GM12891 (cell line): ENCODE data around the gene SAE1.
A peak's percentile ranks its signal among the peaks of the same experiment; 100 is the strongest.
"Not testable (repeated sequence)": the region's sequence is repeated elsewhere in the genome, so short reads cannot be mapped to it uniquely, and the experiment has no call there.

ENCODE experiments used
- DNase-seq: peaks from one replicate; pipeline ENCODE4 v3.0.0; 2011; ENCODE audit warnings: low spot score; ENCODE audit not compliant: insufficient read length
- FAIRE-seq: peaks from 2 replicates; lab custom pipeline; 2011; peaks lifted over from hg19 to GRCh38; lab: Jason Lieb, UNC
- PAX5 ChIP-seq: IDR thresholded peaks from 2 replicates; pipeline ENCODE4 v1.6.1; 2011; ENCODE audit warnings: low read length, moderate library complexity, mild to moderate bottlenecking; ENCODE audit not compliant: insufficient read depth, severe bottlenecking
- POLR2A ChIP-seq: IDR thresholded peaks from 2 replicates; pipeline ENCODE4 v1.6.1; 2011; ENCODE audit warnings: low read depth, low read length, control low read depth
- POLR2AphosphoS5 ChIP-seq: IDR thresholded peaks from 2 replicates; pipeline ENCODE4 v1.6.1; 2011; ENCODE audit warnings: low read depth, low read length, control low read depth
- POU2F2 ChIP-seq: IDR thresholded peaks from 2 replicates; pipeline ENCODE4 v1.6.1; 2011; ENCODE audit warnings: low read depth, mild to moderate bottlenecking, control low read depth, low read length, moderate library complexity
- SPI1 ChIP-seq: IDR thresholded peaks from 2 replicates; pipeline ENCODE4 v1.6.1; 2011; ENCODE audit warnings: low read depth, low read length, control low read depth
- TAF1 ChIP-seq: IDR thresholded peaks from 2 replicates; pipeline ENCODE4 v1.6.1; 2011; ENCODE audit warnings: low read depth, low read length, control low read depth

The SAE1 gene

GRCh38 chr19:47123406-47123805 lies 7.2 kb upstream of the SAE1 start:
- no peak for FAIRE-seq
- no peak for DNase-seq
- TF ChIP-seq POU2F2 (no peak), TAF1 (no peak), POLR2A (no peak), SPI1 (no peak), POLR2AphosphoS5 (no peak), PAX5 (no peak)

GRCh38 chr19:47124937-47125668 lies 5.5 kb upstream of the SAE1 start:
- TF ChIP-seq POU2F2 (no peak), POLR2A (no peak), TAF1 (no peak), PAX5 (no peak), SPI1 (no peak), POLR2AphosphoS5 (no peak)
- DNase-seq: peak; percentile 30
- FAIRE-seq: peak; percentile 71

GRCh38 chr19:47125669-47125938 lies 5.0 kb upstream of the SAE1 start:
- no peak for TF ChIP-seq SPI1
- no peak for TF ChIP-seq POLR2AphosphoS5
- TF ChIP-seq POU2F2: no peak
- TF ChIP-seq POLR2A: no peak
- TF ChIP-seq TAF1: no peak
- no peak for TF ChIP-seq PAX5
- DNase-seq (no peak), FAIRE-seq (no peak)

- FAIRE-seq (no peak), DNase-seq (no peak)
- TF ChIP-seq POLR2A: no peak
- TF ChIP-seq POU2F2: no peak
- no peak for TF ChIP-seq TAF1
- TF ChIP-seq SPI1: no peak
- TF ChIP-seq POLR2AphosphoS5: no peak
- TF ChIP-seq PAX5: no peak
These were observed 1.1 kb upstream of the SAE1 start for GRCh38 chr19:47129579-47129978.

- no peak for DNase-seq
- no peak for TF ChIP-seq PAX5
- no peak for TF ChIP-seq POLR2AphosphoS5
- no peak for TF ChIP-seq TAF1
- TF ChIP-seq SPI1: no peak
- no peak for TF ChIP-seq POLR2A
- no peak for TF ChIP-seq POU2F2
- FAIRE-seq: no peak
These were observed 481 bp upstream of the SAE1 start for GRCh38 chr19:47130120-47130588.

- FAIRE-seq: no peak
- no peak for DNase-seq
- no peak for TF ChIP-seq PAX5
- no peak for TF ChIP-seq SPI1
- TF ChIP-seq TAF1: no peak
- TF ChIP-seq POLR2AphosphoS5: no peak
- TF ChIP-seq POU2F2: no peak
- no peak for TF ChIP-seq POLR2A
These were observed 1.7 kb downstream of the SAE1 start for GRCh38 chr19:47132194-47132852.

GRCh38 chr19:47133021-47133471 lies 2.4 kb downstream of the SAE1 start:
- no peak for DNase-seq
- TF ChIP-seq POLR2AphosphoS5 (no peak), SPI1 (no peak), POU2F2 (no peak), TAF1 (no peak), POLR2A (no peak), PAX5 (no peak)
- no peak for FAIRE-seq

GRCh38 chr19:47134545-47134944 lies 3.9 kb downstream of the SAE1 start:
- DNase-seq (no peak), FAIRE-seq (no peak)
- TF ChIP-seq TAF1: no peak
- TF ChIP-seq POLR2AphosphoS5: no peak
- TF ChIP-seq SPI1: no peak
- TF ChIP-seq POLR2A: no peak
- no peak for TF ChIP-seq PAX5
- TF ChIP-seq POU2F2: no peak

- no peak for FAIRE-seq
These were observed 4.5 kb downstream of the SAE1 start for GRCh38 chr19:47135156-47135555.

GRCh38 chr19:47141252-47141651 lies 10.6 kb downstream of the SAE1 start:
- not testable (repeated sequence) for DNase-seq, FAIRE-seq

More at GRCh38 chr19:47135156-47135555, 4.5 kb downstream of the SAE1 start:
- TF ChIP-seq PAX5 (no peak), POLR2A (no peak), POLR2AphosphoS5 (no peak), SPI1 (no peak), POU2F2 (no peak), TAF1 (no peak)
- no peak for DNase-seq
